HG03025 (cell line): Measurements from ENCODE around the gene GMEB2.
"Not testable (repeated sequence)": the region's sequence is repeated elsewhere in the genome, so short reads cannot be mapped to it uniquely, and the experiment has no call there.

Experiments
- ATAC-seq: cut with Tn5 transposase; IDR thresholded peaks from one replicate; pipeline ENCODE4 v1.9.1; 2021; ENCODE audit warnings: mild to moderate bottlenecking, moderate library complexity; ENCODE audit not compliant: unreplicated experiment, low FRiP score

Gene GMEB2

DNA sequence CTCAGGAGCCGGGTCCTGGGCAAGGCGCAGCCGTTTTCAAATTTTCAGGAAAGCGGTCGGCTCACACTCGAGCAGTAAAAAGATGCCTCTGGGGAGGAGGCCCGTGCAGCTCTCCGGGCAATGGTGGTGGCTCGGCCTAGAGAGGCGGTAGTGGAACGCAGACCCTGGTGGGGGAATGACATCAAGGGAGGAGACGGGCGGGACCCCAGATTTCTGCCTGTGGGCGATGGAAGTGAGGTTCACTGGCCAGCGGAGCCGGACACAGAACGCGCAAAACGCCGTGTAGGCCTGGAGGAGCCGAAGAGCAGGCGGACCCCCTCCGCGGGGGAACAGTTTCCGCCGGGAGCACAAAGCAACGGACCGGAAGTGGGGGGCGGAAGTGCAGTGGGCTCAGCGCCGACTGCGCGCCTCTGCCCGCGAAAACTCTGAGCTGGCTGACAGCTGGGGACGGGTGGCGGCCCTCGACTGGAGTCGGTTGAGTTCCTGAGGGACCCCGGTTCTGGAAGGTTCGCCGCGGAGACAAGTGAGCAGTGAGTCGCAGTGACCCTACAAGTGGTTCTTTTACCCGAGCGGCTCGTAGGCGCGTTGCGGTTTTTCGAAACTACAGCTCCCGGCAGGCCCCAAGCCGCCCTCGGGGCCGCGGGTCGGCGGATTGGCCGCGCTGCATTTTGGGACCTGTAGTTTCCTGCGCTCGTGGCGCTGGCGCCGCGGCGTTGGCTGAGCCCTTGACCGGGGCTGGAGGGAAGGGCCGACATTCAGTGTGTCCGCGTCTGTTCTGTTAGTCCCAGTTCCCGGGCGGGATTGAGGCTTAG, 31.2 kb upstream of the GMEB2 start, which contains the start of gene RTEL1:
Gene RTEL1, plus strand, starts transcription at position 376 of the 812 bp plus-strand sequence. CDS start 1,091 bp downstream, outside the sequence.
- ATAC-seq, result peak; percentile 70

DNA sequence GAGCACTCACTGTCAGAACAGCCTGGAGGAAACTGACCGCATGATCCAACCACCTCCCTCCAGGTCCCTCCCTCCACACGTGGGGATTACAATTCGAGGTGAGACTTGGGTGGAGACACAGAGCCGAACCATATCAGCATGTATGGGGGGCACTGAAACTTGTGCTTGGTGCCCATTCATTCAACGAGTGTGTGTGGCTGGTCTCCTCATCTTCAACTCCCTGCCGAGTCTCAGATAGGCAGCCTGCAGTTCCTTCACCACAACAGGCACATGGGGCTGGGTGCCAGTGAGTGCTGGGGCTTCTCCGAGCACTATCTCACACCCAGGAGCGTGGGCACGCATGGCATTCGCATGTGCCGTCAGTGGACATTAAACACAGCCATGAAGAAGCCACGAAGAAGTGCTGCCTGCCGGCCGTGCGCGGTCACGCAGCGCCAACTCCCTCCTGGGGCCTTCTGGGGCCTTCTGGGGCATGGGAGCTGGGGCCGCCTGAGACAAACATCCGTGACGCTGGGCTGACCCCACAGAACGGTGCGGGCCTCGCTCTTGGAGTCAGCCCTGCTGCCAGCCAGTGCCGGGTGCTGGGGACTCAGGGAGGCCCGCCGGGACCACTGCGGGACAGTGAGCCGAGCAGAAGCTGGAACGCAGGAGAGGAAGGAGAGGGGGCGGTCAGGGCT, 30.5 kb upstream of the GMEB2 start:
- no peak for ATAC-seq

DNA sequence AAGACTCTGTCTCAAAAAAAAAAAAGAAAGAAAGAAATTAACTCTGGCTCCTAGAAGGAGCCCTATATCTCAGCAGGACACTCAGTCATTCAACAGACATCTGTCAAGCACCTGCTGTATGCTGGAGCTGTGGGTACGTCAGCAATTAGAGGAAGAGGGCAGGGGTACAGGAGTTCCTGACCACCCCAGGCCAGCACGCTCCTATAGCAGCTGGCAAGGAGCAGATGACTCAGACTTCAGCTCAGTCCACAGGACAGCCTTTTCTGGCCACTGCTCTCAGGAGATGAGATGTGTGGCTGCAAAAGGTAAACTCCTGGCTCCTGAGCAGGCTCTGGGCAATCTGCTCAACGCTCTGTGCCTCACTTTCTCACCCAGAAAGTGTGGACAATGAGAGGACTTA, 29.6 kb upstream of the GMEB2 start:
- no peak for ATAC-seq

DNA sequence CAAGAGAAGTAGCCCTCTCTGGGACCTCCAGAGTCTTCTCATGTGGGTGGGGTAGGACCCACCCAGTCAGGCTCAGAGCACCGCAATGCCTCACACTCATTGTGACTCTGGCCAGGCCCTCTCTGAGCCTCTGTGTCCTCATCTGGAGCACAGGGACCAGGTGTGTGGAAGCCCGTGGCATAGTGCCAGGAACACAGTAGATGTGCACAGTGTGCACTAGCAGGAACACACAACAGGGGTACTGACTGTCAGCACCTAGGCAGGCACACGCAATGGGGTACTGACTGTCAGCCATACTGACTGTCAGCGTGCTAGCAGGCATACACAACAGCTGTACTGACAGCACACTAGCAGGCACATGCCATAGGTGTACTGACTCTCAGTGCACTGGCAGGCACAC, 28.3 kb upstream of the GMEB2 start:
- no peak for ATAC-seq

DNA sequence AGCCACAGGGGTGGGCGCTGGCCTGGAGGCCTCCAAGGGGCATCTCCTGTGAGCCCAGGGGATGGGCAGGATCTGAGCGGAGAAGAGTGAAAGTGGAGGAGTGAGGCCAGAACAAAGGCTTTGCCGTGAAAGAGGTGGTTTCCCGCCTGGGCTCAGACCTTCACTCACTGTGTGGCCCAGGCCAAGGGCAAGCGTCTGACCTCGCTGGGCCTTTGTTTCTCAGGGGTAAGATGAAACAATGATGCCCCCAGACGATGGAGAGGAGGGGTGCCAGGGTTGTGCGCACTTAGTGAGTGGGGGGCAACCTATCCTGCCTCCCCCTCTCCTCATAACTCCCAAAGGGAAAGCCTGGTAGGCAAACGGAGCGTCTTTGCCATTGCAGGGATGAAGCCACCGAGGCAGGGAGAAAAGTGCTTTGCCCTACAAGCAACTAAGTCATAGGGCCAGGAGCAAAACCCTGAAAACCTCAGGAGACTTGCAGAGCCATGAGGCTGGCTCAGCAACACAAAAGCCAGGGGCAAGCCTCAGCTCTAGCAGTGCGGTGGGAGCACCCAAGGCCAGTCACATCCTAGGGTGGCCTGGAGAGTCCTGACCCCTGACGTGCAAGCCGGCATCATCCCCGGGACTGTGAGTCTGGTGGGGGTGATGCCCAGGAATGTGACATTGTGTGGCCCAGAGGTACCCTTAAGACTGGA, 27.2 kb upstream of the GMEB2 start:
- ATAC-seq, result no peak

DNA sequence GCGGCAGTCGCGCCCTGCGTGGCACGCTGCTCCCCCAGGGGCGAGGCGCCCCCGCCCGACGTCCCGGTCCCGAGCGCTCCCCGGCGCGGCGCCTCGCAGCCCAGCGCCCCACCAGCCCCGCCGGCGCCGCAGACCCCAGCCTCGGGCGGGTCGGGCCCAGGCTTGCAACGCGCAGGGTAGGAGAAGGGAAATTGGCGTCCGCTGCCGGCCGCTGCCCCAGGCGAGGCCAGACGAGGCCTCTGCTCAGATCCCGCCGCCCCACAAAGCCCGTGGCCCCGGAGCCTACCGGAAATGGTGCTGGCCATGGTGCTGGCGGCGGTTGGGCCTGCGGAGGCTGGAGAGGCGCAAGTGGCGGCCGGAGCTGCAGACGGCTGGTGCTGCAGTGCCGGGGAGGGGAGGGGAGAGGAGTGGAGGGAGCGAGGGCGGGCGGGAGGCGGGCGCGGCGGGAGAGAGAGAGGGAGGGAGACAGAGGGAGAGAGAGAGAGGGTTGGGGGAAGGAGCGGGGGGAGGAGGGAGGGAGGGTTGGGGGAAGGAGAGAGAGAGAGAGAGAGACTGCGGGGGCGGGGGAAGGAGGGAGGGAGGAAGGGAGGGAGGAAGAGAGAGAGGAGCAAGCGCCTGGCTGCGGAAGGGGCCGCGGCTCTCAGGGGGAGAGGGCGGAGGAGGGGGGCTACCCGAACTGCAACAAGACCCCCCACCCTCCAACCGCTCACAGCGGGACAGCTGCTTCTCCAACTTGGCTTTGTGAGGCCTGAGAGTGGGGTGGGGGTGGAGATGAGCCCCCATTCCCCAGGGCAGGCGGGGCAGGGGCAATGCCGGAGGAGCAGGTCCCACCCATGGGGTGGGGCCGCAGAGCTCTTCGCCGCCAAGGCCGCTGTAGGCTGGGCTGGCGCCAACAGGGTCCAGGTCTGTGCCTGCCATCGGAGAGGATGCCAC, 26.4 kb upstream of the GMEB2 start, which contains the start of gene STMN3:
Gene STMN3, minus strand, starts transcription at position 384 of the 933 bp plus-strand sequence. Its CDS starts 79 bp downstream, at position 305.
- no peak for ATAC-seq

DNA sequence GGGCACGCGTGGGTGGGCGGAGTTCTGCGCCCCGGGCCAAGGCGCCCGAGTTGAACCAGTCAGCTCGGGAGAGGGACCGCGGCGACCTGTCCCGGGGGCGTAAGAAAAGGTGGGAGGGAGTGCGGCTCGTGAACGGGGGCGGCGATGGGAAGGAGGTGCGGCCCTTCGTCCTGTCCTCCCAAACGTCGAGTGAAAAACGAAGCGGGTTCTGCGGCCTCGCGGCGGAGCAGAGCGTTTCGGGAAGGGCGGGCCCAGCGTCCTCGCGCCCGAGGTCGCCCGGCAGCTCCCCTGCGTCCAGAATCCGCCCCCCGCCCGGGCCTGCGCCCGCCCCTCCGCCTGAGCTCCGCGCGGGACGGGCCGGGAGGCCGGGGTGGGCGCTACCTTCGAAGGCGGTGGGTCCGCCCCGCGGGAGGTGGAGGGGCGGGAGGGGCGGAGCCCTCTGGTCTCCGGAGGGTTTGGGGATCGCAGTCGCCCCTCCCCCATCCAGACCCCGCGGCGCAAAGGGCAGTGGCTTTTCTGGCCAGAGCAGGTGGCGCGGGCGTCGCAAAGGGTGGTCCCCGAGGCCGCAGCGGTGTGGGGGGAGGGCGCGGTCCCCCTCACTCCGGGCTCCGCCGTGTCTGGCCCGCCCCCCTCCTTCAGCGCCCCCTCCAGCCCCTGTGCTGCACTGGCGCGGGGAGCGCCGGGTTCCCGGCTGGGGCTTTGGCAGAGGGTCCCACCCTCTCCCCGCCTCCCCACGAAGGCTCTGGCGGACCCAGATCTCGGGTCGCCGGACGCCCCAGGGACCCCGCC, 25.5 kb upstream of the GMEB2 start:
- no peak for ATAC-seq

DNA sequence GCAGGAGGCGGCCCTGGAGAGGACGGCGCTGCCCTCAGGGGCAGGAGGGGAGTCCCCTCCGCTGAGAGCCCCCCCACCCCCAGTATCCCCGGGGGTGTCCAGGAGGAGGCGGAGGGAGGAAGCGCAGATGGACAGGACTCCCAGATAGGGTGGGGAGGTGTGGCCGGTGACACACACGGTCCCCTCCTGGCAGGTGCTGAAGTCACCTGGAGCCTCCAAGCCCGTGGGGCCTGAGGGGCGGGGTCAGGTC, 25.0 kb upstream of the GMEB2 start:
- no peak for ATAC-seq

DNA sequence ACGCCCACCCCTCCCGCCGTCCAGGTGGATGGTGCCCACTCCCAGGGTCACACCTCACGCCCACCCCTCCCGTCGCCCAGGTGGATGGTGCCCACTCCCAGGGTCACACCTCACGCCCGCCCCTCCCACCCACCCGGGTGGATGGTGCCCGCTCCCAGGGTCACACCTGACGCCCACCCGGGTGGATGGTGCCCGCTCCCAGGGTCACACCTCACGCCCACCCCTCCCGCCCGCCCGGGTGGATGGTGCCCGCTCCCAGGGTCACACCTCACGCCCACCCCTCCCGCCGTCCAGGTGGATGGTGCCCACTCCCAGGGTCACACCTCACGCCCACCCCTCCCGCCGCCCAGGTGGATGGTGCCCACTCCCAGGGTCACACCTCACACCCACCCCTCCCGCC, 23.6 kb upstream of the GMEB2 start:
- ATAC-seq, result not testable (repeated sequence)

DNA sequence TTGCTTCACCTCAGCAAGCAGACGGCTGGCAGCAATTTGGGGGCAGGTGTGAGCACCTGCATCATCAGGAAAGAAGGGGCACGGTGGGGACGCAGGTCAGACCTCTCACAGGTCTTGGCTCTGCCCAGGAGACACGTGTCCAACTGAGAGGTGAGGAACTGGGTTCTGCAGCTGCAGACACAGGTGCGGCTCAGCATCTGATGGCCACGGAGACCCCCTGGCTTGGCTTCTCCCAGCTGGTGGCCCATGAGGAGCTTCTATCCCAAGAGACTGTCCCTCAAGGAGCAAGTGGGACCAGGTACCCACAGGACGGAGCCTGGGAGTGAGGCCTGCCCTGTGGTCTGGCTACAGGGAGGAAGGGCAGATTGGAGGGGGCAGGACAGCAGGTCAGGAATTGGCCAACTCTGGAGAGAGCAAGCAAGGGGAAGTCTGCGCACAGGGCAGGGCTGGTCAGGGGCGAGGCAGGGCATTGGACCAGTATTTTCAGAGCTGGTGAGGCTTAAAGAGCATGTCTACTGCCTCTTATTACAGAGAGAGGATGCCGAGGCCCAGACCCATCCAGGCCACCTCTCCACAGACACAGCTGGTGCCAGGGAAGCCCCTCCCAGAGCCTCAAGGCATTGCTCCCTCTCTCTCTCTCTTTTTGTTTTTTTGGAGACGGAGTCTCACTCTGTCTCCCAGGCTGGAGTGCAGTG, 22.1 kb upstream of the GMEB2 start:
- no peak for ATAC-seq

DNA sequence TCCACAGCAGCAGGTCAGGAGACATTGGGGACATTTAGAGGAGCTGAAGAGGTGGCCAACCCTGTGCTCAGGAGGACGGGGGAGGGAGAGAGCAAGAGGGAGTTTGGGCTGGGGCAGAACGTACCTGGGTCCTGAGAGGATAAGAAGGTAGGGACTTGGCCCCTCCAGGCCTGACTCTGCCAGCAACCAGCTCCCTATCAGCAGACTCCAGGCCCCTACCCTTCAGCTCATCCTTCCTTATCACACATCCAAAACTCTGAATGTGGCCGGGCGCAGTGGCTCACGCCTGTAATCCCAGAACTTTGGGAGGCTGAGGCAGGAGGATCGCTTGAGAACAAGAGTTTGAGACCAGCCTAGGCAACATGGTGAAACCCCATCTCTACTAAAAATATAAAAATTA, 21.3 kb upstream of the GMEB2 start:
- no peak for ATAC-seq

DNA sequence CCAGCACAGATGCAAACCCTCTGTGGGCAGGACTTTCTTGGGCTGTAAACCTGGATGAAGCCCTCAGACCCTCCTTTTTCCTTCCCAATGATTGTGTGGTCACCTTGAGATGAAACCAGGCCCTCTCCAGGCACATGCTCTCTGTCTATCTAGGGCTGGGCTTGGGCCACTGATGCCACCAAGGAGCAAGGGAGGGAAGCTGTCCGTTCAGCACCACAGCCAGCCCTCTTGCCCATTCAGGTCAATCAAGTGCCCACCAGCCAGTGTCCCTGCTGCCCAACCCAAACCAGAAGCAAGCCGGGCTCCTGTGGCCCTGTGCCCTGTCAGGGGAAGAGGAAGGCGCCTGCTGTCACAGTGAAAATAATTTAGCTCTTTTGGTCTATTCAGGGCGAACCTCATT, 18.3 kb upstream of the GMEB2 start:
- ATAC-seq, result no peak

DNA sequence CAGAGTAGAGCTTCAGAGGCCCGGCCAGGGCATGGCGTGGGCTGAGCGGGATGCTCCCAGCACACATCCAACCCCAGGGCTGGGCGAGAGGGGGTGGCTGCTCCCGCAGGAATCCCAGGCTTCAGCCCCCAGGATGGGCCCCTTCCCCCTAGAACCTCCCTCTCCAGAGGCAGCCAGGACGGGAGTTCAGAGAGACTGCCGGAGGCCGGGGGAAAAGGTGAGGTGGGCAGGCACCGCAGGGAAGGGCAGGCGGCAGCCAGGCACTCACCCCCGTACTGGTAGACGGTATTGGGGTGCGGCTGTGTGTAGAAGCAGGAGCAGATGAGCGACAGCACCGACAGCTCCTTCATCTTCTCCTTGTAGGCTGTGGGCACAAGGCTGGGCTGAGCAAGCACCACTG, 17.0 kb upstream of the GMEB2 start:
- ATAC-seq, result no peak

DNA sequence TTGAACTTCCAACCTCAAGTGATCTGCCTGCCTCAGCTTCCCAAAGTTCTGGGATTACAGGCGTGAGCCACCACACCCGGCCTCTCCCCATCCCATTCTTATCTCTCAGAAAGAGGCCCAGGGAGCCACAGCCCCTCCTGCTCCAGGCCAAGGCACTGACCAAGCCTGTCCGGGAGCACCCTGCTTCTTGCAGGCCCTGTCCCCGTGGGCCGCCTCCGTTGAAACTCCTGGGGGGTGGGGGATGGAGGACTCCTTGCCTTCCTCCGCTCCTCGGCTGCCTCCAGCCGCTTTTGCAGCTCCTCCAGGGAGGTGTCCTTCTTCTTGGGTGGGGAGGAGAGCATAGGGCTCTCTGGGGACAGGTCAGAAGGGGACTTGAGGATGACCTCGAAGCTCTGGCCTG, 16.6 kb upstream of the GMEB2 start:
- ATAC-seq, result no peak

DNA sequence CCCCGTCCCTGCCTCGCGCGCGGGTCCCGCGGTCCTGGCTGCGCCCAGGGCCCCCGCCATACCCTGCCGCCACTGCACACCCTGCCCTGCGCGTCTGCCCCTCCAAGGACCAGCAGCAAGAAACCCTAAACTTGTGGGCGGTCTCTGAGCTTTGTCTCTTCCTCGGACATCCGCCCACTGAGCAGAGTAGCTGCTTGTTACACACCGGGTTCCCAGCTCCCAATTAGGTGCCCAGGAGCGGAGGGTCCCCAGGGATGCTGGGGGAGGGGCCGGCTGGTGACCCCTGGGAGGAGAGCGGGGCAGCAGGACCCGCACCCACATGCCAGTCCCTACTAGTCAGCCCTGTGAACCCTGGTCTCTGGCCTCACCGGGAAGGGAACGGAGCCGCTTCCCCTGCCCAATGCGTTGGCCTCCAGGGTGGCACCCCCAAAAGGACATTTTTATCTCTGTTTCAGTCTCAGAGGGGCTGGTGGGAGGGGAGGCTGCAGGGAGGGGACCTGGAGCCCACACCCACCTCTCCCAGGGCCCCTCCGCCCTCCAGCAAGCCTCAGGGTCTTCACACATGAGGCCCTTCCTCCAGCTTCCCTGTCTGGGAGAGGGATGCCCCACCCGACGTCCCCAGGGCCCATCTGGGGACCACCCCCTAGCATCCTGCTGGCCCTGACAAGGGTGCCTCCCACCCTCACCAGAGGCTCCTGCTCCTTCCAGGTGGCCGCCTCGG, 15.8 kb upstream of the GMEB2 start:
- no peak for ATAC-seq

DNA sequence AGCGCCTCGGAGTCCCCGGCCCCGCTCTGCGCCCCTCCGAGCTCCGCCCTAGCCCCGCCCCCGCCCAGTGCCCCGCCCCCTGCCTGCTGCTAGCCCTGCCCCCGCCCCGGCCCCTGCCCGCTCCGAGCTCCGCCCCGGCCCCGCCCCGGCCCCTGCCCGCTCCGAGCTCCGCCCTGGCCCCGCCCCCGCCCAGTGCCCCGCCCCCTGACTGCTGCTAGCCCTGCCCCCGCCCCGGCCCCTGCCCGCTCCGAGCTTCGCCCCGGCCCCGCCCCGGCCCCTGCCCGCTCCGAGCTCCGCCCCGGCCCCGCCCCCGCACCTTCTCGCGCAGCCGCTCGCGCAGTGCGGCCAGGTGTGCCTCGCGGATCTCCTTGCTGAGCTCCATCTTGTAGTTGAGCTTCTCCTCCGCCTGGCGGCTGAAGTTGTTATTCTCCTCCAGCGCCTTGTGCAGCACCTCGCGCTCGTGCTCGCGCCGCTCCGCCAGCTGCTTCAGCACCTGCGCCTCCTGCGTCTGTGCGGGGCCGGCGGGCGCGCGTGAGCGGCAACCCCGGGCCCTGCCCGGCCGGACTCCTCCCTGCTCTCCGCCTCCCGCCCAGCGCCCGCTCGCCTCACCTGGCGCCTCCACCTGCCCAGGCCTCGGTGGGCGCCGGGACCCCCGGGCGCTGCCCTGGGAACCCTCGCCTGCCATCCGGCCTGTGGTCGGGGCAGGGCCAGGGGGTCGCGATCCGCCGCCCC, 15.1 kb upstream of the GMEB2 start:
- ATAC-seq, result peak; percentile 55

DNA sequence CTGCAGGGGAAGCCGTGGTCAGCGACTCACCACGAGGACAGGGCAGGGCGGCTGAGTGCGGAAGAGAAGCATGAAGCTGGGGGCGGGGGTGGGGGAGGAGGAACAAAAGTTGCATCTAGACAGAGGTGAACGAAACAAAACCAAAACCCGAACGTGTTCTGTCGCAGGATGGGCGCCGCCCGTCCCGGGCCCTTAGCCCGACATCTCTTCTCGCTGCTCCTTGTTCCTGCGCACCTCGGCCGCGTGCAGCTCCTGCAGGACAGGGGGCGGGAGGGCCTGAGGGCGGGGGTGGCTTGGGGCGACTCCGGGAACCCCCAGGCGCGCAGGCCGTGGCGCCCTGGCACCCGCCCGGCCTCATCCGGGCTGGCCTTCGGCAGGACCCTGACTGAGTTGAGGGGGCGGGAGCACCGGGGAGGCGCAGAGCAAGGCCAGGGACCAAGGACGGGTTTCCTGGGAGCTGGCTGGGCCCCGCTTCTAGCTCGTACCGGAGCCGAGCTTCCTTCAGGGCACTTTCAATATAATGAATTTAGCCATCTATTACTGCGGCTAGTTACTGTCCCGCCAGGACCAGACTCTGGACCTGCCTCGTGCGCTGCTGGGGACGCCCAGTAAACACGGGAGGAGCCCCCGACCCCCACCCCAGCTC, 14.4 kb upstream of the GMEB2 start:
- ATAC-seq, result no peak
